ENCODE data around the gene PPM1E.
"Not testable (repeated sequence)": the region's sequence is repeated elsewhere in the genome, so short reads cannot be mapped to it uniquely, and the experiment has no call there.

PPM1E gene

GRCh38 chr17:58957725-58958073 is 202.0 kb downstream of the PPM1E start:
- FAIRE-seq, result not testable (repeated sequence)

- FAIRE-seq, result no peak
Measured at GRCh38 chr17:58960068-58960467, 204.4 kb downstream of the PPM1E start.

- no peak for FAIRE-seq
Measured at GRCh38 chr17:58965221-58965620, 209.6 kb downstream of the PPM1E start.

- peak; percentile 51 for FAIRE-seq
Measured at GRCh38 chr17:58966208-58966607, 210.6 kb downstream of the PPM1E start.

- no peak for FAIRE-seq
Measured at GRCh38 chr17:58968426-58969061, 212.9 kb downstream of the PPM1E start.

- no peak for FAIRE-seq
Measured at GRCh38 chr17:58969156-58969555, 213.5 kb downstream of the PPM1E start.

- no peak for FAIRE-seq
Measured at GRCh38 chr17:58969612-58970011, 214.0 kb downstream of the PPM1E start.

GRCh38 chr17:58970609-58971450 is 215.2 kb downstream of the PPM1E start:
- no peak for FAIRE-seq

- no peak for FAIRE-seq
Measured at GRCh38 chr17:58974354-58974753, 218.7 kb downstream of the PPM1E start.

- no peak for FAIRE-seq
Measured at GRCh38 chr17:58976541-58976940, 220.9 kb downstream of the PPM1E start.

- FAIRE-seq, result no peak
Measured at GRCh38 chr17:58980706-58981481, 225.2 kb downstream of the PPM1E start.

GRCh38 chr17:58982626-58983025 is 227.0 kb downstream of the PPM1E start:
- FAIRE-seq, result no peak

- FAIRE-seq, result no peak
Measured at GRCh38 chr17:58985367-58985766, 229.7 kb downstream of the PPM1E start.

- no peak for FAIRE-seq
Measured at GRCh38 chr17:58985971-58986370, 230.3 kb downstream of the PPM1E start.

GRCh38 chr17:58989629-58990028 is 234.0 kb downstream of the PPM1E start:
- FAIRE-seq, result no peak

GRCh38 chr17:58991718-58992331 is 236.2 kb downstream of the PPM1E start:
- no peak for FAIRE-seq

- FAIRE-seq, result no peak
Measured at GRCh38 chr17:58993311-58993710, 237.7 kb downstream of the PPM1E start.

GRCh38 chr17:58995247-58995940 is 239.7 kb downstream of the PPM1E start:
- no peak for FAIRE-seq

GRCh38 chr17:58996968-58997367 is 241.3 kb downstream of the PPM1E start:
- no peak for FAIRE-seq

- FAIRE-seq, result no peak
Measured at GRCh38 chr17:58997756-58998553, 242.3 kb downstream of the PPM1E start.

GRCh38 chr17:58998871-58999270 is 243.2 kb downstream of the PPM1E start:
- no peak for FAIRE-seq

- no peak for FAIRE-seq
Measured at GRCh38 chr17:58999500-58999899, 243.8 kb downstream of the PPM1E start.

Measured in G401.6 (cell line).